Left renal pelvis (tissue), 4 donors: ENCODE results near the gene ZBTB17. TPM values are rescaled to one million over a fixed set of nuclear protein-coding genes. Genes with fewer than 3 reads are reported as not detected.

Experiments
- DNase-seq, 4 donors: peaks; one replicate each; pipeline ENCODE4 v3.0.0-alpha.2; 2013; ENCODE audit warnings: low read depth in 4 of 4, low spot score in 3 of 4
- polyA plus RNA-seq, 4 donors: library from polyadenylated mRNA; unstranded; fragments of 120-200 nt; gene quantifications; one replicate each; pipeline ENCODE4 v1.2.1, GENCODE V29; 2013; ENCODE audit not compliant: insufficient read length in 4 of 4

ZBTB17 gene
- polyA plus RNA-seq, 4 donors, result 26.7 to 40.9 (median 28.5) TPM

- DNase-seq, result peak in 3 of 4 donors; percentile 31 to 42 (median 37)
Measured at GRCh38 chr1:15949453-15950245, 26.3 kb downstream of the ZBTB17 start.

GRCh38 chr1:15948595-15949452 is 27.1 kb downstream of the ZBTB17 start:
- DNase-seq, result no peak

GRCh38 chr1:15948091-15948591 is 27.8 kb downstream of the ZBTB17 start:
- DNase-seq, result no peak

- no peak for DNase-seq
Measured at GRCh38 chr1:15947382-15948090, 28.4 kb downstream of the ZBTB17 start.

GRCh38 chr1:15946571-15947381 is 29.1 kb downstream of the ZBTB17 start:
- no peak for DNase-seq

- DNase-seq, result no peak
Measured at GRCh38 chr1:15945832-15946448, 30.0 kb downstream of the ZBTB17 start.

- no peak for DNase-seq
Measured at GRCh38 chr1:15945011-15945831, 30.7 kb downstream of the ZBTB17 start.

- DNase-seq, result no peak
Measured at GRCh38 chr1:15944308-15945010, 31.4 kb downstream of the ZBTB17 start.

GRCh38 chr1:15943992-15944307 is 32.0 kb downstream of the ZBTB17 start:
- DNase-seq, result no peak

- no peak for DNase-seq
Measured at GRCh38 chr1:15943328-15943991, 32.4 kb downstream of the ZBTB17 start.

GRCh38 chr1:15942661-15943327 is 33.1 kb downstream of the ZBTB17 start:
- DNase-seq, result no peak

- DNase-seq, result no peak
Measured at GRCh38 chr1:15941899-15942660, 33.8 kb downstream of the ZBTB17 start.

- DNase-seq, result no peak
Measured at GRCh38 chr1:15941044-15941840, 34.7 kb downstream of the ZBTB17 start.

- no peak for DNase-seq
Measured at GRCh38 chr1:15940110-15941043, 35.5 kb downstream of the ZBTB17 start.
